ENCODE data around the gene TNK2. TPM values are rescaled to one million over a fixed set of nuclear protein-coding genes. Genes with fewer than 3 reads are reported as not detected.
"Not testable (repeated sequence)": the region's sequence is repeated elsewhere in the genome, so short reads cannot be mapped to it uniquely, and the experiment has no call there.

The TNK2 gene
- total RNA-seq, 3 donors from 2014 or later (not counting 1 experiment from before 2014, with no cell fraction given): 169 to 207 (median 171) TPM

DNA sequence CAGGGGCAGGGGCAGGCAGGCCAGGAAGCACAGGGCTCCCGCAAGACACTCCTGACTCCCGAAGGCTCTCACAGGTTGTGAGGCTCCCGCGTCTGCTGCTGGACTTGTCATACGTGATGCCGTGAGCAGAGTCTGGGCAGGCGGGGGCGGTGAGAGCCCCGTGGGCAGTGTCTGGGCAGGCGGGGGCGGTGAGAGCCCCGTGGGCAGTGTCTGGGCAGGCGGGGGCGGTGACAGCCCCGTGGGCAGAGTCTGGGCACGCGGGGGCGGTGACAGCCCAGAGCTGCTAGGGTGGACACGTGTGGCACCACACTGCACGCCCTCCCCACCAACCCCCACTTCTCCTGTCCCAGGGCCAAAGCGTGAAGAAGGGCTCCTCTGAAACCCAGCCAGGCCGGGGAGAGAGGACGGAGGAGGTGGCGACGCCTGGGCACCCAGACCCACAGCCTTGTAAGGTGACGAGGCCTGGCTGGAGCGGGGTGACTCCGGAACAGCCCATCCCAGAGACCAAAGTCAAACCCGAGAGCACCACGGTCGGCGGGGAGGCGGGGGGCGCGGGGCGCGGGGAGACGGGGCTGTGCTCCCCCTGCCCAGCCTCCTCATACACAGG is 35.0 kb downstream of the TNK2 start:
- Histone ChIP-seq H3K27ac (ENCODE audit: low read length) (no peak overlapping the region), H3K9me3 (ENCODE audit: control insufficient read depth, insufficient read depth, low read length) (no peaks in the 10 kb centered on the region), H3K36me3 (ENCODE audit: control insufficient read depth, insufficient read depth, low read length) (peaks cover 62% of the 10 kb centered on the region), H3K4me3 (ENCODE audit: low read length) (no peak overlapping the region), H3K27me3 (ENCODE audit: control insufficient read depth, insufficient read depth, low read length) (no peaks in the 10 kb centered on the region), H3K4me1 (ENCODE audit: control insufficient read depth, insufficient read depth, low read length) (peaks cover 3% of the 10 kb centered on the region)
- Mint-ChIP-seq H3K4me1 (peaks cover 0 to 12% of the 10 kb centered on the region in 2 donors), H3K27ac (no peak overlapping the region), H3K27me3 (ENCODE audit: low read depth in 2 of 2) (no peaks in the 10 kb centered on the region), H3K9me3 (no peaks in the 10 kb centered on the region), H3K4me3 (no peak overlapping the region), H3K36me3 (no peaks in the 10 kb centered on the region)
- DNase-seq (no peak), ATAC-seq (no peak)
- TF ChIP-seq, protein P1, sequence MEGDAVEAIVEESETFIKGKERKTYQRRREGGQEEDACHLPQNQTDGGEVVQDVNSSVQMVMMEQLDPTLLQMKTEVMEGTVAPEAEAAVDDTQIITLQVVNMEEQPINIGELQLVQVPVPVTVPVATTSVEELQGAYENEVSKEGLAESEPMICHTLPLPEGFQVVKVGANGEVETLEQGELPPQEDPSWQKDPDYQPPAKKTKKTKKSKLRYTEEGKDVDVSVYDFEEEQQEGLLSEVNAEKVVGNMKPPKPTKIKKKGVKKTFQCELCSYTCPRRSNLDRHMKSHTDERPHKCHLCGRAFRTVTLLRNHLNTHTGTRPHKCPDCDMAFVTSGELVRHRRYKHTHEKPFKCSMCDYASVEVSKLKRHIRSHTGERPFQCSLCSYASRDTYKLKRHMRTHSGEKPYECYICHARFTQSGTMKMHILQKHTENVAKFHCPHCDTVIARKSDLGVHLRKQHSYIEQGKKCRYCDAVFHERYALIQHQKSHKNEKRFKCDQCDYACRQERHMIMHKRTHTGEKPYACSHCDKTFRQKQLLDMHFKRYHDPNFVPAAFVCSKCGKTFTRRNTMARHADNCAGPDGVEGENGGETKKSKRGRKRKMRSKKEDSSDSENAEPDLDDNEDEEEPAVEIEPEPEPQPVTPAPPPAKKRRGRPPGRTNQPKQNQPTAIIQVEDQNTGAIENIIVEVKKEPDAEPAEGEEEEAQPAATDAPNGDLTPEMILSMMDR (IDR thresholded peaks at IDR 0.05): no peak
- intact Hi-C loops (cut with micrococcal nuclease): no loop called here
- WGBS (ENCODE audit: insufficient coverage): 88% methylated on average over 35 of the region's 38 CpGs

DNA sequence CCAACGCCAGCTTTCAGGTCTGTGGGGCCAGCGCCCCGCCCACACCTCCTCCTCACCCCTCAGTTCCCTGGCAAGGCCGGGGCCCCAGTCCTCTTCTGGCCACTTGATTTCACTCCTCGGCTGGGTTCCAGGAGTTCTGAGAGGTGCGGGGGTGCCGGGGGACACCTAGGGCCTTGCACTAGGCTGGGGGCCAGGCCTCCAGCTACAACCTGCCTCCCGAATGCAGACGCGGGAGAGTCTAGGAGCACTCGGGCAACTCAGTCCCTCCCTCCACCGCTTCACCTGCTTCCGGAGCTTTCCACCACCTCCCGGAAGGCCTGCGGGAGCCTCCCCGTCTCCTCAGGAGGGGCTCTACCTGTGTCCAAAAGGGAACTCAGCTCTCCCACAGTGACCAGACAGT is 35.6 kb downstream of the TNK2 start:
- Histone ChIP-seq H3K4me1 (ENCODE audit: control insufficient read depth, insufficient read depth, low read length) (peaks cover 3% of the 10 kb centered on the region), H3K27ac (ENCODE audit: low read length) (no peak overlapping the region), H3K36me3 (ENCODE audit: control insufficient read depth, insufficient read depth, low read length) (peaks cover 59% of the 10 kb centered on the region), H3K9me3 (ENCODE audit: control insufficient read depth, insufficient read depth, low read length) (no peaks in the 10 kb centered on the region), H3K27me3 (ENCODE audit: control insufficient read depth, insufficient read depth, low read length) (no peaks in the 10 kb centered on the region), H3K4me3 (ENCODE audit: low read length) (no peak overlapping the region)
- Mint-ChIP-seq H3K27ac (no peak overlapping the region), H3K27me3 (ENCODE audit: low read depth in 2 of 2) (no peaks in the 10 kb centered on the region), H3K36me3 (no peaks in the 10 kb centered on the region), H3K4me1 (peaks cover 0 to 12% of the 10 kb centered on the region in 2 donors), H3K9me3 (no peaks in the 10 kb centered on the region), H3K4me3 (no peak overlapping the region)
- no peak for DNase-seq
- intact Hi-C loops (cut with micrococcal nuclease): no loop called here
- ATAC-seq: no peak
- TF ChIP-seq, protein P1 (IDR thresholded peaks at IDR 0.05): no peak
- 97% methylated on average over 16 of the region's 16 CpGs for WGBS (ENCODE audit: insufficient coverage)

DNA sequence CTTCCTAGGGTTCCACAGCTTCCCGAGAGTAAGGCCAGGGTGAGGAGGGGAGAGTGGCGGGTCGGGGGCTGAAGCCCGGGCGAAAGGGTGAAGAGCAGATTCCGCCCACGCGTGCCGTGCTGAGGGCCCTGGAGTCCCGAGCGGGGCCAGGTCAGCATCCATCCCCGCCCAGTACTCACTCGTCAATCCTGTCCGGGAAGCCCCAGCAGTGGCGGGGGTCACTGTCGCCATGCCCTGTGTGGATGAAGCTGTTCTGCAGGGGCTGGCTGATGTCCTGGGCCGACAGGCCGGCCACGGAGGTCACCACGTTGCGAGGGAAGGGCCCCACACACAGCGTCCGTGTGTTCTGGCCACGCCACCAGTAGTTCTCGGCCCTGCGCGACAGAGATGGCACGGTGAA is 36.3 kb downstream of the TNK2 start:
- Histone ChIP-seq H3K36me3 (ENCODE audit: control insufficient read depth, insufficient read depth, low read length) (peaks cover 57% of the 10 kb centered on the region), H3K27ac (ENCODE audit: low read length) (no peak overlapping the region), H3K27me3 (ENCODE audit: control insufficient read depth, insufficient read depth, low read length) (no peaks in the 10 kb centered on the region), H3K4me3 (ENCODE audit: low read length) (no peak overlapping the region), H3K4me1 (ENCODE audit: control insufficient read depth, insufficient read depth, low read length) (no peaks in the 10 kb centered on the region), H3K9me3 (ENCODE audit: control insufficient read depth, insufficient read depth, low read length) (no peaks in the 10 kb centered on the region)
- TF ChIP-seq, protein P1 (IDR thresholded peaks at IDR 0.05): no peak
- H3K36me3 Mint-ChIP-seq: no peaks in the 10 kb centered on the region
- no peak for DNase-seq
- intact Hi-C loops (cut with micrococcal nuclease): no loop called here
- WGBS (ENCODE audit: insufficient coverage): 96% methylated on average over 27 of the region's 28 CpGs
- H3K9me3 Mint-ChIP-seq: no peaks in the 10 kb centered on the region
- no peak for ATAC-seq
- H3K27ac Mint-ChIP-seq: no peak overlapping the region
- no peaks in the 10 kb centered on the region for H3K27me3 Mint-ChIP-seq (ENCODE audit: low read depth in 2 of 2)
- peaks cover 0 to 6% of the 10 kb centered on the region in 2 donors for H3K4me1 Mint-ChIP-seq
- no peak overlapping the region for H3K4me3 Mint-ChIP-seq

DNA sequence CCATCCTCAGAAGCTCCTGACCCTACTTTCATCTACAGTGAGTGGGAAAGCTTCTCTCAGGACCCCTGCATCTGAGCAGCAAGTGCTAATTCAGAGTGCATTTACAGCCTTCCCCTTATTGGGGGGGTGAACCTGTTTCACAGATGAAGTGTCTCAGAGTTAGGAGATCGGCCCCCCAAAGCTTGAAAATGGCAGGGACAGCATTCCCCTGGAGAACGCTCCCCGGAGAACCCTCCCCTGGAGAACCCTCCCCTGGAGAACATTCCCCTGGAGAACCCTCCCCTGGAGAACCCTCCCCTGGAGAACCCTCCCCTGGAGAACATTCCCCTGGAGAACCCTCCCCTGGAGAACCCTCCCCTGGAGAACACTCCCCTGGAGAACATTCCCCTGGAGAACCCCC is 36.7 kb downstream of the TNK2 start:
- H3K9me3 Mint-ChIP-seq; H3K4me3 Mint-ChIP-seq; H3K4me1 Mint-ChIP-seq; H3K27me3 ChIP-seq (ENCODE audit: control insufficient read depth, insufficient read depth, low read length); ATAC-seq; H3K9me3 ChIP-seq (ENCODE audit: control insufficient read depth, insufficient read depth, low read length); H3K27ac ChIP-seq (ENCODE audit: low read length); intact Hi-C loops (cut with micrococcal nuclease); DNase-seq; H3K27ac Mint-ChIP-seq; H3K4me1 ChIP-seq (ENCODE audit: control insufficient read depth, insufficient read depth, low read length); H3K27me3 Mint-ChIP-seq (ENCODE audit: low read depth in 2 of 2); H3K36me3 Mint-ChIP-seq; H3K4me3 ChIP-seq (ENCODE audit: low read length): not testable (repeated sequence)
- H3K36me3 ChIP-seq (ENCODE audit: control insufficient read depth, insufficient read depth, low read length): peaks cover 57% of the 10 kb centered on the region
- 97% methylated on average over 3 of the region's 3 CpGs for WGBS (ENCODE audit: insufficient coverage)

Measured in natural killer cell (primary cell).